GM12801 (cell line): Measurements from ENCODE around the gene ATXN7L1.

Experiments used
- CTCF ChIP-seq: IDR thresholded peaks from one replicate; pipeline ENCODE4 v1.5.1; 2011; ENCODE audit warnings: control low read depth; ENCODE audit not compliant: insufficient read length; ENCODE audit errors: extremely low read depth

The ATXN7L1 gene

DNA sequence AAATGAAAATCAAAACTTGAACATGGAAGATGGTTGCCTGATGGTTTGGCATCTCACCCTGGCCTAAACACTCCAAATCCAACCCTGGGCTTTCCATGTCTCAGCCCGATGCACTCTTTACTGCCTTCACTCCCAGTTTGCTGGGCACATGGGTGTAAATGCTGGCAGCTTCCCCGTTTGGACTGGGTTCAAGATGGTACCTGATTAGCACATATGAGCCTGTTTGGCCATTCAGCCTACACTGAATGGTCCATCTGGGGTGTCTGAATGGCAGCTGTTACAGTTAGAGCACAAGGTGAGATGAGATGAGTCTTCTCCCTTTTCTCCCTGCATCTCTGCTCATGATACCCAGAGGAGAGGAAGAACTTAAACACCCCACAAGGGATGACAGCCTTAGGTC is 37.1 kb downstream of the ATXN7L1 start:
- TF ChIP-seq CTCF: no peak

DNA sequence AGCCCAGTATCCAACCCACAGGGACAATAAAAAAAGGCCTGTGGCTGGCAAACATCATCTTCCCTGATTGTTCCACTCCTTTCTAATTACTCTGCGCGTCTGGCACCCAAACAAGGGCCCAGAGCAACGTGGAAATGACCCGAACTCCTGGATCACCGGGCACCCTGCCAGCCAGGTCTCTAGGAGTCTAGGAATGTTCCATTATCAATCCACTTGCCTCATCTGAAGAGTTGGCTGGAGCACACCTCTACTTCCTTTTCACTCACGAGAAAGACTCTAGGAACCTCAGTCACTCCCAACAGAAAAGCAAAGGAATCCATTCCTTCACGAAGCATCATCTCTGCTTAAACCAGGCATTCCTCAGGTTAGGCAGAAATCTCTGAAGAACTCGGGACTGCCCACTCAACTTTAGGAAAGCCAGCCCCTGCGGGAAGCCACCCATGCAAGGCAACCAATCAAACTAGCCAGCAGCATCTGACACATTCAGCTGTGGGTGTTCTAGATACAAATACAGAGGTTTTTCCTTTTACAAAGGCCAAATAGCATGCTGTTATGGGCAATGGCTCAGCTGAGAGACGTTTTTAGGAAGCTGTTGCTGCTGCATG is 37.7 kb downstream of the ATXN7L1 start:
- no peak for TF ChIP-seq CTCF

- no peak for TF ChIP-seq CTCF
Measured at GRCh38 chr7:105837765-105838626, 38.4 kb downstream of the ATXN7L1 start.

DNA sequence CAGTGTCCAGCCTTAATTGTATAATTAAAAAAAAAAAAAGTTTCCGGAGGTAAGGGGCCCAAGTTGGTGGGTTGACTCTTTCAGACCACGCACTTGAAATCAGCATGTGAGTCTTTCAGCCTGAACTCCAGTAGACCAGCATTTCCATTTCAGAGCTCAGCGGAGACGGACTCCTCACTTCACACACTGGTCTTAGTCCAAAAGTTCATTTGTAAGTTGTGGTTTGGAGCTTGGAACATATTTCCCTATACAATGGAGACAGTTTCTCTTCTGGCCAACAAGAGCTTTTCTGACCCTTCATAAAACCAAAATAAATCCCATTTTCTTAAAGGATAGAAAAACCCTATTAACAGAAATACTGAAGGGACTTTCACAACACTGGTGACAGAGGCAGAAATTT is 41.0 kb downstream of the ATXN7L1 start:
- no peak for TF ChIP-seq CTCF

- no peak for TF ChIP-seq CTCF
Measured at GRCh38 chr7:105831824-105832535, 44.4 kb downstream of the ATXN7L1 start.

DNA sequence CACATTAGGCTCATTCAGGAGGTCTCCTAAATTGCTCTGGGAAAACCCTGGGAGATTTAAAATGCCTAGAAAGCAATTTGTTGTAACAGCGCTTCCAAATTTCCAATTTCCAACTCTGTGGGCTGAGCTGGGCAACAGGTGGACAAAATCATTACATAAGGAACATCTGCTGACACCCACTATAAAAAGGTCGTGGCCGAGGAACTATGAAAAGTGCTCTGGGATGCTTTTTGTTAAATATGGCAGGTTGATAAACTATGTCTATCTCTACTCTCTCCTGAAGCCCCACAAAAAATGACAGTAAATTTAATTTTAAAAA is 45.1 kb downstream of the ATXN7L1 start:
- TF ChIP-seq CTCF: no peak
